Gastroesophageal sphincter (tissue), 3 donors: Measurements from ENCODE around the gene COL11A2.

ENCODE experiments used
- EP300 ChIP-seq: sonication (generic); formaldehyde crosslinking; IDR thresholded peaks from one replicate; pipeline ENCODE4 v1.6.1; 2017; ENCODE audit warnings: antibody characterized with exemption, mild to moderate bottlenecking
- POLR2A ChIP-seq, 2 donors: fragments of 450-650 bp; IDR thresholded peaks; one replicate each; pipeline ENCODE4 v1.6.1; 2017; ENCODE audit warnings: antibody characterized with exemption in 2 of 2, mild to moderate bottlenecking in 2 of 2, moderate library complexity in 1 of 2
- POLR2AphosphoS5 ChIP-seq: sonication (generic); formaldehyde crosslinking; IDR thresholded peaks from one replicate; pipeline ENCODE4 v1.6.1; 2017; ENCODE audit warnings: antibody characterized with exemption
- TF ChIP-seq, protein P1 (sequence below), 4 experiments: fragments of 200-600 bp in 2 of 4; fragments of 450-650 bp in 2 of 4; sonication (generic) in 1 of 4; IDR thresholded peaks; one replicate each; pipeline ENCODE4 v1.5.1; 2017 to 2019; ENCODE audit warnings: antibody characterized with exemption in 4 of 4, mild to moderate bottlenecking in 2 of 4, moderate library complexity in 2 of 4

DNA sequence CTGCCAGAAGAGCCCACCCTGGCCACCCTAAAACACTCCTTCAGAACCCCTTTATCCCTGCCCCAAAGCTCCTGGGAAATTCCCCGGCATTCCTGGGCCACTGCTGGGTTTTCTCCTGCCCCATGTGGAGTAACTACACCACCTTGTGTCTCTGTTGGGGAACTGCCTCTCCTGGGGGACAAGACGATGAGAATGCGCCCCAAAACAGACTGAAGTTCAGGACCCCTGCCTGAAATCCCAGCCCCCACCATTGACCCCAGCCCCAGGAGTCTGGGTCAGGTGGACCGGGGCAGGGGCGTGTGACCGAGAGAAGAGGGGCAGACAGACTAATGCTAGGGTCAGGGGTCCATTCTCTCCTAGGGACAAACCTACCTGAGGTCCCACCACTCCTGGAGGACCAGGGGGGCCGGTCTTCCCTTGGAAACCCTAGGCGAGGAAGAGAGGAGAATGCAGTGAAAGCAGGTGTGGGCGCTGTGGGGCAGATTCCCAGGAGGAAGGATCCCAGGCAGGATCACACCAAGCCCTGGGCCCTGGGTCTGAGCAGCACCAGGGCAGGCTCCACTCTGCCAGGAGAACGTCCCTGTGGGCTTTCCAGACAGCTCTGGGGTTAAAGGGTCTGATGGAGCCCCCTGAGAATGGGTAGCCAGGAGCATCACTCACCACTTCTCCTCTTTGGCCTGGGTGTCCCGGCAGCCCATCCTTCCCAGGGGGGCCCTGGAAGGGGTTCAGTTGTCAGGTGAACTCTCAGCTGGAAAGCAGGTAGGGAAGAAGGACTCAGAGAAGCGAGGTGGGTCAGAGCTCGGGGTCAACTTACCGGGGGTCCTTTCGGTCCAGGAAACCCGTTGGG is 19.4 kb downstream of the COL11A2 start:
- TF ChIP-seq POLR2A (IDR thresholded peaks at IDR 0.05) (no peak), EP300 (no peak), POLR2AphosphoS5 (no peak)
- TF ChIP-seq, protein P1, sequence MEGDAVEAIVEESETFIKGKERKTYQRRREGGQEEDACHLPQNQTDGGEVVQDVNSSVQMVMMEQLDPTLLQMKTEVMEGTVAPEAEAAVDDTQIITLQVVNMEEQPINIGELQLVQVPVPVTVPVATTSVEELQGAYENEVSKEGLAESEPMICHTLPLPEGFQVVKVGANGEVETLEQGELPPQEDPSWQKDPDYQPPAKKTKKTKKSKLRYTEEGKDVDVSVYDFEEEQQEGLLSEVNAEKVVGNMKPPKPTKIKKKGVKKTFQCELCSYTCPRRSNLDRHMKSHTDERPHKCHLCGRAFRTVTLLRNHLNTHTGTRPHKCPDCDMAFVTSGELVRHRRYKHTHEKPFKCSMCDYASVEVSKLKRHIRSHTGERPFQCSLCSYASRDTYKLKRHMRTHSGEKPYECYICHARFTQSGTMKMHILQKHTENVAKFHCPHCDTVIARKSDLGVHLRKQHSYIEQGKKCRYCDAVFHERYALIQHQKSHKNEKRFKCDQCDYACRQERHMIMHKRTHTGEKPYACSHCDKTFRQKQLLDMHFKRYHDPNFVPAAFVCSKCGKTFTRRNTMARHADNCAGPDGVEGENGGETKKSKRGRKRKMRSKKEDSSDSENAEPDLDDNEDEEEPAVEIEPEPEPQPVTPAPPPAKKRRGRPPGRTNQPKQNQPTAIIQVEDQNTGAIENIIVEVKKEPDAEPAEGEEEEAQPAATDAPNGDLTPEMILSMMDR (IDR thresholded peaks at IDR 0.05) = peak in 3 of 4 experiments; percentile 38 to 56 (median 40)
